H9 (cell line): ENCODE measurements around the gene POLN. TPM values are rescaled to one million over a fixed set of nuclear protein-coding genes. Genes with fewer than 3 reads are reported as not detected.

ENCODE experiments used
- DNase-seq: peaks from one replicate; pipeline ENCODE4 v3.0.0-alpha.2; 2017
- H2AFZ ChIP-seq: one replicate; pipeline ENCODE4 v1.6.1; 2013; ENCODE audit warnings: mild to moderate bottlenecking, low read length, control low read depth, moderate library complexity
- H2AK5ac ChIP-seq: 2 replicates; pipeline ENCODE4 v1.6.1; 2013; ENCODE audit warnings: low read length, control low read depth, mixed read lengths; ENCODE audit not compliant: insufficient read length
- H2BK120ac ChIP-seq: one replicate; pipeline ENCODE4 v1.6.1; 2013; ENCODE audit warnings: low read depth, mild to moderate bottlenecking, low read length, control low read depth, inconsistent platforms; ENCODE audit not compliant: poor library complexity, severe bottlenecking
- H2BK12ac ChIP-seq: 2 replicates; pipeline ENCODE4 v1.6.1; 2013; ENCODE audit warnings: low read length, control low read depth, mixed read lengths, low read depth; ENCODE audit not compliant: insufficient read length
- H2BK15ac ChIP-seq: 2 replicates; pipeline ENCODE4 v1.6.1; 2013; ENCODE audit warnings: low read depth, low read length, control low read depth
- H2BK20ac ChIP-seq: one replicate; pipeline ENCODE4 v1.6.1; 2013; ENCODE audit warnings: low read depth, mild to moderate bottlenecking, low read length, control low read depth, inconsistent platforms; ENCODE audit not compliant: poor library complexity, severe bottlenecking
- H2BK5ac ChIP-seq: 2 replicates; pipeline ENCODE4 v1.6.1; 2013; ENCODE audit warnings: low read length, control low read depth, mixed read lengths; ENCODE audit not compliant: insufficient read length
- H3K14ac ChIP-seq: 2 replicates; pipeline ENCODE4 v1.6.1; 2013; ENCODE audit warnings: low read length, control low read depth; ENCODE audit not compliant: insufficient read depth
- H3K18ac ChIP-seq: 2 replicates; pipeline ENCODE4 v1.6.1; 2013; ENCODE audit warnings: low read depth, mild to moderate bottlenecking, mixed read lengths, low read length, control low read depth; ENCODE audit not compliant: insufficient read length
- H3K23ac ChIP-seq: 2 replicates; pipeline ENCODE4 v1.6.1; 2013; ENCODE audit warnings: low read length, control low read depth, mixed read lengths, low read depth; ENCODE audit not compliant: insufficient read length
- H3K23me2 ChIP-seq: 2 replicates; pipeline ENCODE4 v1.6.1; 2013; ENCODE audit warnings: low read depth, mild to moderate bottlenecking, mixed read lengths, low read length, control low read depth; ENCODE audit not compliant: insufficient read length, poor library complexity, severe bottlenecking
- H3K27ac ChIP-seq: 2 replicates; pipeline ENCODE4 v1.5.1; 2013; ENCODE audit warnings: low read length, control low read depth, mixed read lengths, low read depth; ENCODE audit not compliant: insufficient read length
- H3K27me3 ChIP-seq: 2 replicates; pipeline ENCODE4 v1.6.1; 2013; ENCODE audit warnings: low read length, control low read depth, inconsistent platforms; ENCODE audit not compliant: insufficient read depth
- H3K4ac ChIP-seq: 2 replicates; pipeline ENCODE4 v1.6.1; 2013; ENCODE audit warnings: low read depth, mild to moderate bottlenecking, control low read depth, inconsistent platforms, low read length, moderate library complexity
- H3K4me1 ChIP-seq: 2 replicates; pipeline ENCODE4 v1.6.1; 2013; ENCODE audit warnings: low read length, control low read depth, inconsistent platforms; ENCODE audit not compliant: insufficient read depth
- H3K4me2 ChIP-seq: 2 replicates; pipeline ENCODE4 v1.6.1; 2013; ENCODE audit warnings: low read length, control low read depth, mixed read lengths; ENCODE audit not compliant: insufficient read length, insufficient read depth
- H3K56ac ChIP-seq: 2 replicates; pipeline ENCODE4 v1.6.1; 2013; ENCODE audit warnings: low read depth, mild to moderate bottlenecking, mixed read lengths, low read length, control low read depth; ENCODE audit not compliant: insufficient read length
- H3K79me1 ChIP-seq: 2 replicates; pipeline ENCODE4 v1.6.1; 2013; ENCODE audit warnings: low read depth, mild to moderate bottlenecking, moderate library complexity, low read length, control low read depth, inconsistent platforms; ENCODE audit not compliant: insufficient read depth, poor library complexity, severe bottlenecking
- H3K79me2 ChIP-seq: 2 replicates; pipeline ENCODE4 v1.6.1; 2013; ENCODE audit warnings: low read length, control low read depth, inconsistent platforms; ENCODE audit not compliant: insufficient read depth
- H3K9ac ChIP-seq: 2 replicates; pipeline ENCODE4 v1.6.1; 2013; ENCODE audit warnings: low read length, control low read depth, mixed read lengths; ENCODE audit not compliant: insufficient read length; ENCODE audit errors: extremely low read depth
- H3K9me3 ChIP-seq: one replicate; pipeline ENCODE4 v1.6.1; 2013; ENCODE audit warnings: low read depth, low read length, inconsistent platforms; ENCODE audit not compliant: control insufficient read depth
- H3T11ph ChIP-seq: one replicate; pipeline ENCODE4 v1.6.1; 2013; ENCODE audit warnings: mild to moderate bottlenecking, low read length, control low read depth, inconsistent platforms
- H4K20me1 ChIP-seq: one replicate; pipeline ENCODE4 v1.6.1; 2013; ENCODE audit not compliant: control insufficient read depth, insufficient read length, insufficient read depth
- H4K5ac ChIP-seq: 2 replicates; pipeline ENCODE4 v1.6.1; 2013; ENCODE audit warnings: low read depth, mild to moderate bottlenecking, mixed read lengths, low read length, control low read depth; ENCODE audit not compliant: insufficient read length
- H4K8ac ChIP-seq: replicated peaks from 2 replicates; pipeline ENCODE4 v1.6.1; 2013; ENCODE audit warnings: low read length, control low read depth, mixed read lengths, low read depth; ENCODE audit not compliant: insufficient read length
- H4K91ac ChIP-seq: 2 replicates; pipeline ENCODE4 v1.6.1; 2013; ENCODE audit warnings: low read depth, mild to moderate bottlenecking, moderate library complexity, mixed read lengths, low read length, control low read depth; ENCODE audit not compliant: insufficient read length
- H3K27ac Mint-ChIP-seq, 3 experiments: 2 replicates in 2 of 3; 3 replicates in 1 of 3; pipeline ENCODE4 v1.8.0; 2020 to 2021; ENCODE audit warnings: mixed read lengths in 3 of 3, mild to moderate bottlenecking in 1 of 3, moderate library complexity in 1 of 3
- H3K27me3 Mint-ChIP-seq: 2 replicates; pipeline ENCODE4 v1.8.0; 2021; ENCODE audit warnings: low read depth, mild to moderate bottlenecking, moderate library complexity, mixed read lengths
- H3K36me3 Mint-ChIP-seq, 3 experiments: 2 replicates in 2 of 3; 3 replicates in 1 of 3; pipeline ENCODE4 v1.8.0; 2020 to 2021; ENCODE audit warnings: low read depth in 3 of 3, mixed read lengths in 3 of 3; ENCODE audit not compliant: insufficient read depth in 1 of 3
- H3K4me1 Mint-ChIP-seq, 2 experiments: 2 replicates each; pipeline ENCODE4 v1.8.0; 2020; ENCODE audit warnings: mixed read lengths in 2 of 2
- H3K4me3 Mint-ChIP-seq, 2 experiments: 2 replicates in 1 of 2; 3 replicates in 1 of 2; pipeline ENCODE4 v1.8.0; 2020 to 2021; ENCODE audit warnings: mild to moderate bottlenecking in 2 of 2, mixed read lengths in 2 of 2, moderate library complexity in 1 of 2
- H3K9me3 Mint-ChIP-seq, 2 experiments: 2 replicates in 1 of 2; 3 replicates in 1 of 2; pipeline ENCODE4 v1.8.0; 2020; ENCODE audit warnings: mild to moderate bottlenecking in 2 of 2, mixed read lengths in 2 of 2, moderate library complexity in 1 of 2
- CTCF ChIP-seq: fragments of 200-600 bp; sonication (generic); conservative IDR thresholded peaks from 3 replicates; pipeline ENCODE4 v1.8.0; 2021; ENCODE audit warnings: antibody characterized with exemption, mild to moderate bottlenecking
- WGBS: extraction: QIAGEN DNeasy Blood & Tissue Kit; methylation state at CpG from one replicate; pipeline ENCODE4 v1.1.7; 2013; ENCODE audit warnings: missing lambda C conversion rate, low lambda C conversion rate, mixed read lengths; ENCODE audit not compliant: insufficient read length; ENCODE audit errors: extremely low coverage; 5-methylcytosine and 5-hydroxymethylcytosine counted together
- total RNA-seq: library from RNA; stranded (reverse); gene quantifications from 2 replicates; pipeline ENCODE4 v1.2.1, GENCODE V29; 2021

The POLN gene
- total RNA-seq, 1 experiment from 2014 or later = 0.74 TPM

GRCh38 chr4:2069161-2069971, 172.6 kb downstream of the POLN start:
- Histone ChIP-seq H3K14ac (peak overlapping the region; percentile 15; the same call in 1 of the 2 replicates), H3K4me2 (no peak overlapping the region), H3K27ac (no peak overlapping the region), H3K9ac (no peak overlapping the region), H3K4me1 (no peaks in the 10 kb centered on the region; the same call in 1 of the 2 replicates), H3K56ac (no peak overlapping the region), H2BK15ac (no peak overlapping the region), H3K23ac (no peak overlapping the region), H4K8ac (no peak overlapping the region), H2AK5ac (no peak overlapping the region), H2BK12ac (no peak overlapping the region), H3K27me3 (no peaks in the 10 kb centered on the region), H4K5ac (no peak overlapping the region), H3T11ph (no peak overlapping the region), H4K91ac (no peak overlapping the region), H3K79me2 (no peaks in the 10 kb centered on the region), H2BK120ac (no peak overlapping the region), H4K20me1 (no peaks in the 10 kb centered on the region), H3K9me3 (no peaks in the 10 kb centered on the region), H3K79me1 (no peaks in the 10 kb centered on the region), H2BK5ac (no peak overlapping the region), H3K23me2 (no peaks in the 10 kb centered on the region), H3K4ac (no peak overlapping the region), H3K18ac (no peak overlapping the region), H2AFZ (no peak overlapping the region), H2BK20ac (no peak overlapping the region)
- Mint-ChIP-seq H3K9me3 (no peaks in the 10 kb centered on the region; a peak in 2 of 5 replicates), H3K36me3 (peaks cover 0 to 4% (median 0%) of the 10 kb centered on the region in 3 experiments; a peak in 1 of 7 replicates), H3K4me1 (peaks cover 12 to 30% of the 10 kb centered on the region in 2 experiments), H3K27me3 (no peaks in the 10 kb centered on the region; the same call in 1 of the 2 replicates), H3K27ac (no peak overlapping the region), H3K4me3 (no peak overlapping the region)
- TF ChIP-seq CTCF = 0 out of 3 replicates have a peak, but pooled peaks have one; percentile 22
- WGBS = no CpG with 5 or more reads among the region's 17 CpGs
- DNase-seq = no peak
